Ovary (tissue), 3 donors: Measurements from ENCODE around the gene ZNF850.
"Not testable (repeated sequence)": the region's sequence is repeated elsewhere in the genome, so short reads cannot be mapped to it uniquely, and the experiment has no call there.

ENCODE experiments used
- CTCF ChIP-seq, 3 donors: fragments of 450-650 bp in 2 of 3; fragments of 200-600 bp in 1 of 3; IDR thresholded peaks; one replicate each; pipeline versions ENCODE4 v1.5.1 to v1.8.0; 2016 to 2022; ENCODE audit warnings: antibody characterized with exemption in 3 of 3, mild to moderate bottlenecking in 1 of 3
- EP300 ChIP-seq: sonication (generic); formaldehyde crosslinking; IDR thresholded peaks from one replicate; pipeline ENCODE4 v1.6.1; 2017; ENCODE audit warnings: antibody characterized with exemption
- POLR2A ChIP-seq: fragments of 450-650 bp; IDR thresholded peaks from one replicate; pipeline ENCODE4 v1.6.1; 2017; ENCODE audit warnings: antibody characterized with exemption, mild to moderate bottlenecking, moderate library complexity
- donor health status: DM: no; HTN: no; CAD: no.

- TF ChIP-seq CTCF (IDR thresholded peaks at IDR 0.05); POLR2A; EP300: not testable (repeated sequence)
Observed at GRCh38 chr19:36749613-36750012, 23.0 kb downstream of the ZNF850 start.
